Activated T-helper 9 cell treated with anti-CD3 and anti-CD28 coated beads, Interleukin-2, amount 50 U/mL, for 16 hours (primary cell): ENCODE data around the gene ZNF22.

Experiments
- DNase-seq: peaks from one replicate; pipeline ENCODE4 v3.0.0-alpha.2; 2020; ENCODE audit warnings: low read depth

Gene ZNF22

GRCh38 chr10:44965104-44965503 lies 35.6 kb upstream of the ZNF22 start:
- no peak for DNase-seq

DNA sequence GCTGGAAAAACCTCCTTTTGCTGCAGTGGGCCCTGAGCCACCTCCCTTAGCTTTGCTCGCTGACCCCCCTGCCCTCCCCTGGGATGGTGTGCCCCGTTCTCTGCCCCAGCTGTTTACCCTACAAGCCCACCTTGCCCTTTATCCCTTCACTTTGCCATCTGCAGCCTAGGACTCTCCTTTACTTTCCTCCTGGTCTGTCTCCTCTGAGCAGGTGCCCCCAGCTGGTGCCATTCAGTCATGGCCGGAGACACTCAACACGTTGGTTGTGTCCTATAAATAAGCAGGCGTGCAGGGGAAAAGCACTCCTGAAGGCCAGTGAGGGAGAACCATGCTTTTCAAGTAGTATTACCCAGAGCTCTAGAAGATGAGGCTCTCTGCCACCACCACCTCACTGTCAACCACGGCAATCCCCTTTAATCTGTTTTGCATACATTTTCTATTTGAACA lies 35.0 kb upstream of the ZNF22 start:
- DNase-seq, result no peak

DNA sequence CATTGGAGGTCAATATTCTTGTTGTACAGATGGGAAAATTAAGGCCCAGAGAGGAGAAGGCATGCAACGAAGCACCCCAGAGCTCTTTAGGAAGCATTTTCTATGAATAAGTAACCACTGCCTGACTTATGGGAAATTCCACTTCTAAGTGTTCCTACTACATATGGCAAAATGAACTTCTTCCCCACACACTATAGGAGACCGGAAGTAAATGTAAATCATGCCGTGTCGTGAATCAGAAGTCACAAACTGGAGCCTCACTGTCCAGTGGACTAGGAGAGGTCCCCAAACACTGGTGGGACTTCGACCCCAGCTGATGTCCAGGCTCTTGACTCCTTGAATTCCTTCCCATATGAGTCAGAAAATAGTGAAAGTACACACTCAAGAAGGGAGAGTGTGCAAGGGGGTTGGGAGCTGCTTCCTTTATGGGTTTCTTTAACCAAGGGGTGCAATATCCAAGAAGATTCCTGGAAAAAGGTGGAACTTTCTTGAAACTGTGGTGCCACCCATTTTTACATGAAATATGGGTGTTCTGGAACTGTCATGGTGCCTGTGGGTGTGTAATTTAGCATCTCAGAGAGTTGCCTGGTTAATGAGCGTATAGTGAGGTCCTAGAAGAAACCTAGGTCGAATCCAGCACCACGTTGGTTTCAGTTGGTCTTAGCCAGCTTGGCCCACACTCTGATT lies 34.5 kb upstream of the ZNF22 start:
- DNase-seq, result no peak

DNA sequence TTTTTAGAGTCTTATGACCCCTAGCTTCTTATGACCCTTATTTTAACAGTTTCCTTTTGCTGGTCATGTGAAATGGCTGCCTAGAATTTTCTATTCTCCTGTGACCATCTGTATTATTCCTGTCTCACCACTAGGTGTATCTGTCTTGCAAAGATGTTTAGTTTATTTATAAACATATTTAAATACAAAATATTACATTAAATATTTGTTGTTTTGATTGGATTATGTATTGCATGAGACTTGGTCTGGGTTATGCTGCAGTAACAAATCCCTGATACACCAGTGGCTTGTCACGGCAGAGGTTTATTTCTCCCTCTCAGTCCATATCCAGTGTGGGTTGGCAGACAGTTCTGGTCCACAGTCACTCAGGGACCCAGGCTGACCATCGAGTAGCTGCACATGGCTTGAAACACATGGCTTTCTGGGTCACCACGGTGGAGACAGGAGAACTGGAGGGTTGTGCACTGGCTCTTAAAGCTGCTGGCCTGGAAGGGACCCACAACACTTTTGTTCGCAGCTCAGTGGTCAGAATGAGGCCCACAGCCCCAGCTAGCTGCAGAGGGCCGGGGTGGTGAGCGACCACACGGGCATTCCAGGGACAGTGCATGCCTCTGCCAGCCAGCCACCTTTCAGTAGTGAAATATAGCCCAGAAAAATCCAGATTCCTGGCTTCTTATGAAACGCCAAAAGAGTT lies 33.8 kb upstream of the ZNF22 start:
- DNase-seq, result no peak

- DNase-seq, result no peak
Observed at GRCh38 chr10:44967616-44968015, 33.1 kb upstream of the ZNF22 start.

- DNase-seq, result no peak
Observed at GRCh38 chr10:44968091-44968490, 32.6 kb upstream of the ZNF22 start.

GRCh38 chr10:44968500-44969400 lies 32.0 kb upstream of the ZNF22 start:
- DNase-seq, result no peak

DNA sequence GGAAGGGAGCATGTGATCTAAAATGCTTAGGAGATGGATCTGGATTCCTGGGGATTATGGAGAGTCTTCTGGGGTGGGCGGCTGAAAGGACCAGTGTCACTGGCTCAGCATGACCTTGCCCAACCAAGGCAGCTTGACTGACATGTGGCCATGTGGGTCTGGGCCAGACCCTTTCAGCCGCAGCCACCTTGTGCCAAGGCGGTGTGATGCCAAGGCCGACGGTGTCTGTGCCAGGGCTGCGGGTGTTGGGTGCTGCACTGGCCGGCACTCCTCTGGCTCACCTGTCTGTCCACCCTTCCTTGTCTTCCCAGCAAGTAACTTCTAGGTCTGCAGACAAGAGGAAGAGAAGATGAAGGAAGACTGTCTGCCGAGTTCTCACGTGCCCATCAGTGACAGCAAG lies 30.9 kb upstream of the ZNF22 start:
- no peak for DNase-seq

GRCh38 chr10:44970812-44971395 lies 29.8 kb upstream of the ZNF22 start:
- DNase-seq, result no peak

GRCh38 chr10:44971434-44971833 lies 29.3 kb upstream of the ZNF22 start:
- no peak for DNase-seq

DNA sequence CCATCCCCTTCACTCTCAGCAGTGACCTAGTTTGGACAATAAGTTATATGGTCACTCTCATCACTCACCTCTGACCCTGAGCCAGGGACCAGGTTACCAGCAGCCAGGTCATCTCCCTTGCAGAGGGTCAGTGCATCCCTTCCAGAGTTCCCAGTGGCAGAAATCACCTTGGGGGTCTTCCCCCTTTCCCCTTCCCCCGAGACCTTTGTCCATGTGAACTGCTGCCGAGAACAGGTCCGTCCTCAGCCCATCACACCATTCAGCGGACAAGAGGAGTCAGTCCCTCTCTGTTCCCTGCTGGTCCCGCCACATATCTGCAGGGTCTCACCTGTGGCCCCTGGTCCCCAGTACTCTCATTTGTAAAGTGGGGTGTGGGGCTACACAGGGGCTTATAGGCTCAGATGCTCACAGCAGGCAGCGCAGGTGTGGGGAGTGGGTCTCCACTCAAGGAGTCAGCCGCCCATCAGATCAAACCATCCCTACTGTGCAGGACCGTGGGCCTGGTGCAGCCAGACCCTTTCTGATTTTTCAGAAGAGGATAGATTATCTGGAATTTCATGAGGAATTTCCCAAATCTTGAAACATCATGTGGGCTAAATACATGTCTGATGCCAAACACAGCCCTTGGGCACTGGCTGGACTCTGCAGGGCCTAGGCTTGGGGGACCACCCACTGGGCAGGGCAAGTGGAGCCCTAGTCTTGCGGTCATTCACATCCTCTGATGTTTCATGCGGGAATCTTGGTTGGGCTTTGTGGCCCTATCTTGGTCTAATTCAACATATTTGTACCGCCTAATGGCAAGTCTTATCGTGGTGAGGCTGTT lies 28.6 kb upstream of the ZNF22 start:
- DNase-seq, result no peak

DNA sequence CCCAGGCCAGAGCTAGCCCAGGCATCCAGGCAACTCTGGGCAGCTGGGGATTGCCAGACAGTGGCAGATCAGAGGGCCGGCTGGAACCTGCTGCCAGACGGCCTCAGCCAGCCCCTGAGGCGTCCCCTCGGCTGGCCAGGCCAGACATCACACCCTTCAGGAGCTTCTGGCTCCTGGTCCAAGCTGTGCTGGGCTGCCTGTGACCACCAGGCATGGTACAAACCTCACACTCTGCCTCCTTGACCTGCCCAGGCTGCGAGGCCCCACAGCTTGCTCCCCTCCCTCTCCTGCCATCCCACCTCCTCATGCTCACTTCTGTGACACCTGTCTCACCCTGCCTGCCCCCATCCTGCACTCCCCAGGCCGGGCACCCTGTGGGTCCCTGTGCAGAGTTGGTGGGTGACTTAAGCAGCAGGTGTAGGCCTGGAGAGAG lies 27.8 kb upstream of the ZNF22 start:
- no peak for DNase-seq

DNA sequence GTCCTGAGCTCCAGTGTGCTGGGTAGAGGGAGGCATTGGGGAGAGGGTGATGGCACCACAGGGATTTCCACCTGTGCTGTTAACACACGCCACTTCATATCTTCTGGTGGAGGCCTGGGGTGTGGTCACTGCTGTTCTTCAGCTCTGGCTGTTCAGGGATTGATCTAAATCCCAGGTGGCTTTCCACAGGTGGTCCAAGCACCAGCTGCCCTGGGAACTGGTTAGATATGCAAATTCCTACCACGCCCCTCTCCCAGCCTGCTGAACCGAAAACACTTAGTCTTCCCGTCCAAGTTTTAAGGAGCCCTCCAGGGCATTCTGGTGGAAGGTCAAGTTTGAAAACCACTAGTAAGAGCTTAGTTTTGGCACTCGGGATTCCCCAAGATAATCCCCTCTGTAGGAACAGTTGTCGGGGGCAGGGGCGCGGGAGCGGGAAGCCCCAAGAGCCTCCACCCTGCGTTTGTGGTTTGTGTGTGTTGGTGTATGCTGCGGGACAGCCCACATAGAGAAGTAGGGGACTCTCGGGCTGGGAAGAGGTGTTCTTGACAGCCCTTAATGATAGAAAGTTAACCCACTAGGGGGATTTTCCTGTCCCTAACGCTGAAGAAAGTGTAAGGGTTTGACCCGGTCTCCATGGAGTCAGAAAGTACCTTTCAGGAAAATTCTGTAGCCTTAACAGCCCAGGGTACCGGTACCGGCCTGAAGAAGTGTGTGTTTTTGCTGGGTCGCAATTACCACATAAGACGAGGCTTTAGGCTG lies 27.2 kb upstream of the ZNF22 start:
- no peak for DNase-seq

- DNase-seq, result no peak
Observed at GRCh38 chr10:44974082-44974627, 26.6 kb upstream of the ZNF22 start.

DNA sequence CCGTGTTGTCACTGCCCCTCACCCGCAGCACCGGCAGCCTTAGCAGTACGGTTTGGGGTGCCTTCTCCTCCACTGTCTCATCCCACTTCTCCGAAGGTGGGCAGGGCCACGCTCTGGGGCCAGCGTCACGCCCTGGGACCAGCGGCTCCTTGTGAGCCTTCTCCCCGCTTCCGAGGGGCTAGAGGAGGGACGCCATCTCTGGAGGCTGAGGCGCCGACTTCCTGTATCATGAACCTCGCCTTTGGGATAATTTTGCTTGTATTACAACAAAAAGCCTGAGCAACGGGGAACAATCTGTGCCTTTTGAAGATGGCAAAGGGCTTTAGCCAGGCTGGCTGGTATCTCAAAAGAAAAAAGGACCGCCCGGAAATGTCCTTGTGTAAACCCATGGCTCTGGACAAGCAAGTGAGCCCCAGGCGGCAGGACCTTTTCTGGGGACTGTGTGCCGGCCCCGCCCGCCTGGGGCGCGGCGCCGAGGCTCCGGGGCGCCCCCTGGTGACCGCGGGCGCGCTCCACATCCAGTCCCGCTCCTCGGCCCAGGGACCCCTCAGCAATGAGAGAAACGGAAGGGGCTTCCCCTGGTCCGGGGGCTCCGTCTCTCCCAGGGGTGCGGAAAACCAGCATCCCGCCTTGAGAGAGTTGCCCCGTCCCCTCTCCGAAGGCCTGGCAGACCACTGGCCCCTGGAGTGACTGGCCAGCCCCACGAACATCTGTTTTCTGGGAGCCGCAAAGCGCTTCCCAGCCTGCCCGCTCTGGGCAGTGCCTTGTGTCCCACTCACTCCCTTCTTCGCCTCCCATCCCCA lies 25.9 kb upstream of the ZNF22 start:
- DNase-seq, result peak; percentile 53

DNA sequence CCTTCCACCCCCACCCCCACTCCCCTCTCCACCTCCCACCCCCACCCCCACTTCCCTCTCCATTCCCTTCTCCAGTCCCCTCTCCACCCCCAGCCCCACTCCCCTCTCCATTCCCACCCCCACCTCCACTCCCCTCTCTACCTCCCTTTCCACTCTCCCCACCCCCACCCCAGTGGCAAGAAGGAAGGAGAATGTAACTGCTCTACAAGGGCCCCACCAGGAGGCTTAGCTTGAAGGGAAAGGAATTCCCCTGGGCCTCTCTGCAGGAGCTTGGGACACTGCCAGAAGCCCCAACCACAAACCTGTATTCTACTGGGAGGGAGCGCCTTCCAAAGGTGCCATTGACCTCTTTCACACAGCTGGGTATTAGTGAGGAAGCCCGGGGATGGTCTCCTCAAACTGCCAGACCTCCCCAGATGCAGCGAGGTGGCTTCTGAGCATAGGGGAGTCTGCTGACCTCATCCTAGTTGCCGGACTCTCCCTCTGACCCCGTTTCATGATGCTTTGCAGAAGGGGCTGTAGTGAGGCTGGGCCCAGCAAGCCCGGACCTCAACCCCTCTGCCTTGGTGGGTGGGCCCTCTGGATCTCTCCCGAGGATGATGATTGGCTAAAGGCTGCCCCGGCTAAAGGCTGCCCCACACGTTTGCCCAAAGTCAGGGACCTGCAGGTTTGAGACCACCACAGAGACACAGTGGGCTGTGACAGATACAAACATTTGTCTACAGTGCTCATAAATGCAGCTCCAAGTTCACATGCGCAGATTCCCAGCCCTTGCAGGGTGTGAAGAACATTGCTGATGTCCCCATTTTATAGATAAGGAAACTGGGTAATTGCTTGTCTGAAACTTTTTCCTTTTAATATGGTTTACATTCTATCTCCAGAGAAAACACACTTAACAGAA lies 25.0 kb upstream of the ZNF22 start:
- DNase-seq, result no peak

DNA sequence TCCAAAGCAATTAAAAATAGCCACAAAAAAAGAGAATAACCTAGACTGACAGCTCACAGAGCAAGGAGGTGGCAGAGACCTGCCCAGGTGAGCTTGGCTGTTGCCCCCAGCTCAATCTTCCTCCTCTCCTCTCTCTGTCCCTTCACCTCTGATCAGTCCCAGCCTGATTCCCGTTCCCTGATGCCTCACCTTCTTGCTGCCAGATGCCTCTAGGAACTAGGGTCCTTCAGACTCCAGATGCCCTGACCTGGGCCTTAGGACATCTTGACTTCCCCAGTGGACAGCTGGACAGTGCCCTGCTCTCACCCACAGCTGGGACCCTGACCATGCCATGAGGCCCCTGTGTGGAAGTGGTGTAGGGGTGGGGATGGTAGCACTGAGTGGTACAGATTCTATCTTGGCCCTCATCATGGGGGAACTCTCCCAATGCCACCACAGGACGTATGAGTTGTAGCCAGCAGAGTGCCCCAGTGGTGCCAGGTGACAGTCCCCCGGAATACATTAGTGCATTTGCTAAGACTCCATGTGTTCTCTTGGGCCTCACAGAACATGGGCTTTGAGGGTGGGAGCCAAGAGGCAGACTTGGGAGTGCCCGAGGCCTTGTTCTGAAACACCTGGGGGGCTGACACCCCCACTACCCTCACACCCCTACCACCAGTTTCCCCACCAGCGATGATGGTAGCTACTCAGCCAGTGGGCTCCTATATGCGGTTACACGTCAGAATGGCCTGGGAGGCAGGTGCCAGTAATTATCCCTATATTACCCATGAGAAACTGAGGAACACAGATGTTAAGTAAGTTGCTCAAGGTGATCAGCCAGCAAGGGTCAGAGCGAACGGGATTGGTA lies 24.1 kb upstream of the ZNF22 start:
- no peak for DNase-seq
